Fibroblast of skin of right biceps (primary cell): ENCODE results near the gene PECR.
"Not testable (repeated sequence)": the region's sequence is repeated elsewhere in the genome, so short reads cannot be mapped to it uniquely, and the experiment has no call there.

Experiments used
- DNase-seq: peaks from one replicate; pipeline ENCODE4 v3.0.0-alpha.2; 2013

Gene PECR

DNA sequence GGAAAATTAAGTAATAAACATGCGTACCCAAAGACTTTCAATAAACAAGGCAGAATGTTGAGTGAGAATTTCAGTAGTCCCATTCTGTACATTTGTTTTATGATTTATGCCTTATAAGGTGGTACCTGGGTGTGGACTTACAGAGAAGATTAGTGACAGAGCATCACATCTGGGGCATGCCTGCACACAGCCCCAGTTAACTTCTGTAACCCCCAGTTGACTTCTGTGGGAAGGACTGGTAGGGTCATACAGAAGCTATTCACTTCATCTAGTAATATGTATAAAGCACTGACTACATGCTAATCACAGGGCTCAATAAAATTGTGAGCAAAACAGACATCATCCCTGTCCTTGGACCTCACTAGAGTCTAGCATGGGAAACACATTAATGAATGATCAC lies 84.4 kb downstream of the PECR start:
- no peak for DNase-seq

DNA sequence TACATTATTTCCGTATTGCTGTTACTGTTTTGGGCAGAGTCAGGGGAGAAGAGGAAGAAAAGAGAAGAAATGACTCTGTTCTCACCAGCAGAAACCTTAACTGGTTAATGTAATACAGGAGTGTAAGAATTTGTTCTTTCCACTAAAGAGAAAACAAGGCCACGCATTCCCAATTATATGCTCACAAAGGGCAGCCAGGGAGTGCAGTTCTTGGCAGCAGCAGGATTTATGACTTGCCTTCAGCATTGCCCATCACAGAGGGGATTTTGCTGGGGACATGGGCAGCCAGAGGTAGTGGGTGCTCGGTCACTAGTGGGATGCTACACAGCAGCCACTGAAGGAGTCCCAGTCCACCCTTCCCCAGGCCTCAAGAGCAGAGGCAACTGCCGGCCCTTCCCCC lies 86.7 kb downstream of the PECR start:
- no peak for DNase-seq

DNA sequence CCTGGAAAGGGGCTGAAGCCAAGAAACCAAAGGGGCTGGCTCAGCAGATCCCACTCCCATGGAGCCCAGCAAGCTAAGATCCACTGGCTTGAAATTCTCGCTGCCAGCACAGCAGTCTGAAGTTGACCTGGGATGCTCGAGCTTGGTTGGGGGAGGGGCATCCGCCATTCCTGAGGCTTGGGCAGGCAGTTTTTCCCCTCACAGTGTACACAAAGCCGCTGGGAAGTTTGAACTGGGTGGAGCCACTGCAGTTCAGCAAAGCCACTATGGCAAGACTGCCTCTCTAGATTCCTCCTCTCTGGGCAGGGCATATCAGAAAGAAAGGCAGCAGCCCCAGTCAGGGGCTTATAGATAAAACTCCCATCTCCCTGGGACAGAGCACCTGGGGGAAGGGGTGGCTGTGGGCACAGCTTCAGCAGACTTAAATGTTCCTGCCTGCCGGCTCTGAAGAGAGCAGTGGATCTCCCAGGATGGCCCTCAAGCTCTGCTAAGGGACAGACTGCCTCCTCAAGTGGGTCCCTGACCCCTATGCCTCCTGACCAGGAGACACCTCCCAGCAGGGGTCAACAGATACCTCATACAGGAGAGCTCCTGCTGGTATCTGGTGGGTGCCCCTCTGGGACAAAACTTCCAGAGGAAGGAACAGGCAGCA lies 92.9 kb downstream of the PECR start:
- DNase-seq, result not testable (repeated sequence)
